Spleen (tissue), 11 donors: ENCODE measurements around the gene MYO18B. TPM values are rescaled to one million over a fixed set of nuclear protein-coding genes. Genes with fewer than 3 reads are reported as not detected.
"Not testable (repeated sequence)": the region's sequence is repeated elsewhere in the genome, so short reads cannot be mapped to it uniquely, and the experiment has no call there.

Source experiments
- DNase-seq: peaks from one replicate; pipeline ENCODE4 v3.0.0-alpha.2; 2020
- H3K27ac ChIP-seq, 8 donors: fragments of 200-600 bp; sonication (generic) in 7 of 8; 1 replicate in 4 of 8; 2 replicates in 4 of 8; pipeline versions ENCODE4 v1.5.0 to v1.8.0; 2016 to 2021; ENCODE audit warnings: inconsistent platforms in 4 of 8, mild to moderate bottlenecking in 4 of 8, moderate library complexity in 1 of 8
- H3K27me3 ChIP-seq, 7 donors: fragments of 200-600 bp; sonication (generic) in 6 of 7; replicated peaks in 1 of 7; 1 replicate in 4 of 7; 2 replicates in 3 of 7; pipeline versions ENCODE4 v1.5.0 to v1.8.0; 2016 to 2021; ENCODE audit warnings: inconsistent platforms in 3 of 7, mild to moderate bottlenecking in 1 of 7
- H3K36me3 ChIP-seq, 6 donors: fragments of 200-600 bp; sonication (generic) in 5 of 6; 1 replicate in 4 of 6; 2 replicates in 2 of 6; pipeline versions ENCODE4 v1.5.0 to v1.8.0; 2016 to 2021; ENCODE audit warnings: inconsistent platforms in 2 of 6
- H3K4me1 ChIP-seq, 6 donors: fragments of 200-600 bp; sonication (generic) in 5 of 6; 1 replicate in 3 of 6; 2 replicates in 3 of 6; pipeline versions ENCODE4 v1.5.0 to v1.8.0; 2016 to 2021; ENCODE audit warnings: inconsistent platforms in 3 of 6
- H3K4me3 ChIP-seq, 8 donors: fragments of 200-600 bp; sonication (generic) in 7 of 8; 1 replicate in 4 of 8; 2 replicates in 4 of 8; pipeline versions ENCODE4 v1.5.0 to v1.8.0; 2016 to 2021; ENCODE audit warnings: inconsistent platforms in 4 of 8, mild to moderate bottlenecking in 4 of 8, moderate library complexity in 2 of 8
- H3K9me3 ChIP-seq, 8 donors: fragments of 200-600 bp; sonication (generic) in 7 of 8; 1 replicate in 4 of 8; 2 replicates in 4 of 8; pipeline versions ENCODE4 v1.5.0 to v1.8.0; 2016 to 2021; ENCODE audit warnings: inconsistent platforms in 4 of 8
- POLR2A ChIP-seq, 3 donors: fragments of 450-650 bp; IDR thresholded peaks; one replicate each; pipeline ENCODE4 v1.5.1; 2017; ENCODE audit warnings: antibody characterized with exemption in 3 of 3, mild to moderate bottlenecking in 1 of 3
- POLR2AphosphoS5 ChIP-seq, 3 donors: sonication (generic); formaldehyde crosslinking; IDR thresholded peaks; one replicate each; pipeline ENCODE4 v1.5.1; 2017; ENCODE audit warnings: antibody characterized with exemption in 3 of 3
- WGBS, 5 donors: extraction: QIAGEN DNeasy Blood & Tissue Kit in 3 of 5; methylation state at CpG; one replicate each; pipeline versions ENCODE4 v1.1.5 to v1.1.7; 2013 to 2018; 5-methylcytosine and 5-hydroxymethylcytosine counted together
- intact Hi-C: fragments of 100-400 bp; cut with DNase I; formaldehyde crosslinking; loops from one replicate; pipeline ENCODE4 v1.15.0; 2023; ENCODE audit warnings: low total_unique reads
- polyA plus RNA-seq, 3 donors: library from polyadenylated mRNA; stranded (reverse); fragments of 200-250 nt; gene quantifications; one replicate each; pipeline ENCODE4 v1.2.1, GENCODE V29; 2013
- total RNA-seq, 7 donors: library from RNA; depleted of rRNA in 3 of 7; stranded (reverse); fragments of >200 nt in 3 of 7; fragmentation: NEBNext Ultra II Directional in 4 of 7; extraction: Animal tissue kit (Norgen Biotek cat#: 25700) in 4 of 7; gene quantifications; one replicate each; pipeline versions ENCODE4 v1.1.0 to v1.2.1, GENCODE V29; 2016 to 2021
- TF ChIP-seq, protein P1 (sequence below), 11 experiments: fragments of 200-600 bp in 7 of 11; fragments of 450-650 bp in 4 of 11; sonication (generic) in 4 of 11; IDR thresholded peaks in 8 of 11; conservative IDR thresholded peaks in 3 of 11; 1 replicate in 7 of 11; 2 replicates in 4 of 11; pipeline versions ENCODE4 v1.4.0 to v1.8.0; 2016 to 2021; ENCODE audit warnings: antibody characterized with exemption in 11 of 11, inconsistent platforms in 4 of 11, mild to moderate bottlenecking in 1 of 11
- donor health status: healthy with polysubstance abuse.
- donor health status: DM: no; HTN: no; CAD: no; lungs with moderate emphysema.
- donor health status: DM: no; HTN: no; CAD: no.
- donor health status: Bipolar disorder and iron deficiency.
- donor health status: healthy.
- donor health status: DM: no; HTN: no; CAD: no.
- donor health status: DM: yes; HTN: yes; CAD: no.

The MYO18B gene
- total and polyA plus RNA-seq, 10 donors: under 0.01 to 0.79 (median 0.12) TPM

DNA sequence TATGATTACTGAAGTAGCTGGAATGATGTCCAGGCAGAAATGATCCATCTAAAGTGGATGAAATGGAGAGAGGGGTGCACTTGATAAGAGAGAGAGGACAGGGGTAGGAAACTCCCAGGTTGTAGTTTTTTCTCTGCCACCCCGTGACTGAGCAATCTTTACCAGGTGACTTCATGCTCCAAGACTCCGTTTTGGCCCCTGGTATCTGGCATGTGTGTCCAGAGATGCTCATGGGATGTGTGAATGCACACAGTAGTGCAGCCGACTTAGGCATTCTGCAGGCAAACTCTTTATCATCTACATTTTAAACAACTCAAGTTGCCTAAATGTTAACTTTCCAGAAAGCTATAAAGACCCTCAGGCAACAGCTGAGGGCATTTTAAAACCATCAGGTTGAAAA, 238.0 kb downstream of the MYO18B start:
- intact Hi-C loops: no loop called here
- no peak for DNase-seq
- no peaks in the 10 kb centered on the region for H3K4me1 ChIP-seq
- TF ChIP-seq POLR2AphosphoS5 (IDR thresholded peaks at IDR 0.05) (no peak), POLR2A (IDR thresholded peaks at IDR 0.05) (no peak)
- TF ChIP-seq, protein P1, sequence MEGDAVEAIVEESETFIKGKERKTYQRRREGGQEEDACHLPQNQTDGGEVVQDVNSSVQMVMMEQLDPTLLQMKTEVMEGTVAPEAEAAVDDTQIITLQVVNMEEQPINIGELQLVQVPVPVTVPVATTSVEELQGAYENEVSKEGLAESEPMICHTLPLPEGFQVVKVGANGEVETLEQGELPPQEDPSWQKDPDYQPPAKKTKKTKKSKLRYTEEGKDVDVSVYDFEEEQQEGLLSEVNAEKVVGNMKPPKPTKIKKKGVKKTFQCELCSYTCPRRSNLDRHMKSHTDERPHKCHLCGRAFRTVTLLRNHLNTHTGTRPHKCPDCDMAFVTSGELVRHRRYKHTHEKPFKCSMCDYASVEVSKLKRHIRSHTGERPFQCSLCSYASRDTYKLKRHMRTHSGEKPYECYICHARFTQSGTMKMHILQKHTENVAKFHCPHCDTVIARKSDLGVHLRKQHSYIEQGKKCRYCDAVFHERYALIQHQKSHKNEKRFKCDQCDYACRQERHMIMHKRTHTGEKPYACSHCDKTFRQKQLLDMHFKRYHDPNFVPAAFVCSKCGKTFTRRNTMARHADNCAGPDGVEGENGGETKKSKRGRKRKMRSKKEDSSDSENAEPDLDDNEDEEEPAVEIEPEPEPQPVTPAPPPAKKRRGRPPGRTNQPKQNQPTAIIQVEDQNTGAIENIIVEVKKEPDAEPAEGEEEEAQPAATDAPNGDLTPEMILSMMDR (IDR thresholded peaks at IDR 0.05 in 8 of 11, conservative IDR thresholded peaks at IDR 0.05 in 3 of 11): no peak
- H3K27me3 ChIP-seq: peaks cover 0 to 21% (median 0%) of the 10 kb centered on the region in 7 donors
- WGBS, 5 donors: 58 to 85% (median 71%) methylated on average over 3 of the region's 3 CpGs
- H3K36me3 ChIP-seq: no peaks in the 10 kb centered on the region
- H3K27ac ChIP-seq: no peak overlapping the region
- H3K4me3 ChIP-seq: no peak overlapping the region
- H3K9me3 ChIP-seq: peaks cover 0 to 7% (median 0%) of the 10 kb centered on the region in 8 donors

DNA sequence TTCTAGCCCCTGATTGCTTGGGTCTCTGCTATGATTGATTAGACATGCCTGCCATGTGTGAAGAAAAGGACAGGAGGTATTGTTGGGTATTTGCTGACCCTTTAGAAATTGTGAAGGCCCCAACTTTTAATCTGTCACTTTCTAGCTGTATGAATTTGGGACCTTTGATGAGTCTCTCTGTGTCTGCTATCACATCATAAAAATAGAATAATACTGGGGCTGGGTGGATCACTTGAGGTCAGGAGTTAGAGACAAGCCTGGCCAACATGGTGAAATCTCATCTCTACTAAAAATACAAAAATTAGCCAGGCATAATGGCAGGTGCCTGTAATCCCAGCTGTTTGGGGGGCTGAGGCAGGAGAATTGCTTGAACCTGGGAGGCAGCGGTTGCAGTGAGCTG, 242.9 kb downstream of the MYO18B start:
- 90 to 98% (median 94%) methylated on average over 1 of the region's 1 CpG for WGBS, 5 donors
- H3K4me3 ChIP-seq, intact Hi-C loops, DNase-seq, H3K4me1 ChIP-seq, H3K9me3 ChIP-seq, H3K27ac ChIP-seq, H3K36me3 ChIP-seq: not testable (repeated sequence)
- peaks cover 0 to 26% (median 0%) of the 10 kb centered on the region in 7 donors for H3K27me3 ChIP-seq

DNA sequence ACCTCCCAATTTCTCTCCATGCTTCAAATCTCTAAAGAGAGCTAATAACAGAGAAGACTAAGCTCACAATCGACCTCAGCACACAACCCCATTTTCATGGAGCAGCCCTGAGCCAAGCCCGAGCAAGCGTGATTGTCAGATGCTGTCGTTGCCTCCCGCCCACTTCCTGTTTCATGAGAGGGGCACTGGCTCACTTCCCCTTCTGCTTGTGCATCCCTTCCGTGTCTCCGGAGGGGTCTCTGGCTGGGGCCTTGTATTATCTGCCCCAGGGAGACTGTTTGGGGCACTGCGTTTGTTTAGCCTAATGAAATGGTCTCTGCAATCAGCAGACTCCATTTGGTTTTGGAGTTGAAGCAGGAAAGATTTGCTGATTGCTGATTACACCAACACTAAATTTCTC, 246.0 kb downstream of the MYO18B start:
- no peak for DNase-seq
- peaks cover 0 to 34% (median 0%) of the 10 kb centered on the region in 7 donors for H3K27me3 ChIP-seq
- WGBS, 5 donors: 8 to 12% (median 9%) methylated on average over 8 of the region's 8 CpGs
- H3K4me1 ChIP-seq: peaks cover 0 to 4% (median 0%) of the 10 kb centered on the region in 6 donors
- no peak overlapping the region for H3K4me3 ChIP-seq
- intact Hi-C loops: no loop called here
- no peak overlapping the region for H3K27ac ChIP-seq
- no peaks in the 10 kb centered on the region for H3K9me3 ChIP-seq
- no peaks in the 10 kb centered on the region for H3K36me3 ChIP-seq
- TF ChIP-seq POLR2A (IDR thresholded peaks at IDR 0.05) (no peak), POLR2AphosphoS5 (IDR thresholded peaks at IDR 0.05) (no peak)
- TF ChIP-seq, protein P1 (IDR thresholded peaks at IDR 0.05 in 8 of 11, conservative IDR thresholded peaks at IDR 0.05 in 3 of 11): no peak

DNA sequence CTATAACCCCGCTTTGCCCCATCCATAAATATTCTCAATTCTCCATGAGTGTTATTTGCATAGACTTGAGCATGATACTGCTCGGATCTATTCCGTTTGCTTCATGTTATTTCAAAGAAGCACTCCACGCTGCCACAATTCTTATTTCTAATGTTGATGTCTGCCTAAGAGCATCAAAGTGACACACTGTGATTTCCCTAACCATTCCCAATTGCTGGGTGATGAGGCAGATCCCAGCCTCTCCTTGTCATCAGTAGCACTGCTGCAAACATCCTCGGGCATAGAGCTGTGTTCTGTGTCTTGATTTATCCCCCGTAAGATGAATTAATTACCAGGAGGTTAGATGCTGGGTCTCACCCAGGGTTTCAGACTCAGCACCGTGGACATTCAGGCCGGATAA, 249.0 kb downstream of the MYO18B start:
- H3K27ac ChIP-seq: no peak overlapping the region
- intact Hi-C loops: no loop called here
- no peak for TF ChIP-seq POLR2AphosphoS5 (IDR thresholded peaks at IDR 0.05)
- no peaks in the 10 kb centered on the region for H3K36me3 ChIP-seq
- H3K27me3 ChIP-seq: peaks cover 0 to 30% (median 0%) of the 10 kb centered on the region in 7 donors
- WGBS, 5 donors: 61 to 85% (median 81%) methylated on average over 8 of the region's 8 CpGs
- H3K4me1 ChIP-seq: peaks cover 0 to 4% (median 0%) of the 10 kb centered on the region in 6 donors
- H3K4me3 ChIP-seq: no peak overlapping the region
- no peaks in the 10 kb centered on the region for H3K9me3 ChIP-seq
- DNase-seq: no peak

DNA sequence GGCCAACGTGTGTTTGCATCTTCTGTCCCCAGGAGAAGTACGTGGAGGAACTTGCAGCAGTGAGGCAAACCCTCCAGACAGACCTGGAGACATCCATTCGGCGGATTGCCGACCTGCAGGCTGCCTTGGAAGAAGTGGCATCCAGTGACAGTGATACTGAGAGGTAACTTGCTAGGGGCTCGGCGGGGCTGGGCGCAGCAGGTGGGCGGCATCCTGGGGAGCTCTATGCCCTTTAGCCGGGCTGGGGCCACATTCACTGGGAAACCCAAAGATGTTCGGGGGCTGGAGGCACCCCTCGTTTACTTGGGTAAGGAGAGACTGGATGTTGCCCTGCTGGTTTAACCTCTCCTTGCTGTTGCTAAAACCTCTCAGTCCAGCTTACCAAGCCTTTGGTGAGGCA, 250.3 kb downstream of the MYO18B start:
- intact Hi-C loops: no loop called here
- H3K4me1 ChIP-seq: peaks cover 0 to 4% (median 0%) of the 10 kb centered on the region in 6 donors
- H3K36me3 ChIP-seq: no peaks in the 10 kb centered on the region
- TF ChIP-seq POLR2A (IDR thresholded peaks at IDR 0.05) (no peak), POLR2AphosphoS5 (IDR thresholded peaks at IDR 0.05) (no peak)
- TF ChIP-seq, protein P1 (IDR thresholded peaks at IDR 0.05 in 8 of 11, conservative IDR thresholded peaks at IDR 0.05 in 3 of 11): no peak
- H3K27me3 ChIP-seq: peaks cover 0 to 26% (median 0%) of the 10 kb centered on the region in 7 donors
- DNase-seq: no peak
- no peaks in the 10 kb centered on the region for H3K9me3 ChIP-seq
- H3K27ac ChIP-seq: no peak overlapping the region
- 78 to 87% (median 81%) methylated on average over 1 to 12 of the region's 12 CpGs for WGBS, 5 donors
- H3K4me3 ChIP-seq: no peak overlapping the region
